Measurements from ENCODE around the gene CXCL8. TPM values are rescaled to one million over a fixed set of nuclear protein-coding genes. Genes with fewer than 3 reads are reported as not detected.

The CXCL8 gene
- total RNA-seq, 1 donor = 5.8 TPM

GRCh38 chr4:73750730-73751129, 10.4 kb downstream of the CXCL8 start:
- Histone ChIP-seq H3K27me3 (ENCODE audit: insufficient read depth, low read length) (no peaks in the 10 kb centered on the region), H3K36me3 (ENCODE audit: insufficient read depth, low read length) (no peaks in the 10 kb centered on the region), H3K4me1 (ENCODE audit: insufficient read depth, low read length) (no peaks in the 10 kb centered on the region), H3K9me3 (ENCODE audit: low read depth, low read length) (no peaks in the 10 kb centered on the region), H2AFZ (ENCODE audit: low read length) (no peak overlapping the region), H3K79me2 (ENCODE audit: insufficient read depth, low read length) (no peaks in the 10 kb centered on the region), H3K27ac (ENCODE audit: low read depth, low read length) (no peak overlapping the region), H3K4me2 (ENCODE audit: insufficient read depth, low read length) (no peak overlapping the region), H3K4me3 (ENCODE audit: insufficient read depth, low read length) (no peak overlapping the region), H4K20me1 (ENCODE audit: insufficient read depth, low read length) (no peaks in the 10 kb centered on the region)
- no peak for DNase-seq (ENCODE audit: insufficient read length, low spot score, missing footprints)
- no peak for TF ChIP-seq CTCF (IDR thresholded peaks at IDR 0.05; ENCODE audit: extremely low read depth, low read depth, low read length)

GRCh38 chr4:73751166-73751565, 10.8 kb downstream of the CXCL8 start:
- no peaks in the 10 kb centered on the region for H4K20me1 ChIP-seq (ENCODE audit: insufficient read depth, low read length)
- no peak overlapping the region for H3K27ac ChIP-seq (ENCODE audit: low read depth, low read length)
- no peaks in the 10 kb centered on the region for H3K4me1 ChIP-seq (ENCODE audit: insufficient read depth, low read length)
- no peak for TF ChIP-seq CTCF (IDR thresholded peaks at IDR 0.05; ENCODE audit: extremely low read depth, low read depth, low read length)
- no peak for DNase-seq (ENCODE audit: insufficient read length, low spot score, missing footprints)
- no peaks in the 10 kb centered on the region for H3K27me3 ChIP-seq (ENCODE audit: insufficient read depth, low read length)
- no peaks in the 10 kb centered on the region for H3K79me2 ChIP-seq (ENCODE audit: insufficient read depth, low read length)
- no peaks in the 10 kb centered on the region for H3K36me3 ChIP-seq (ENCODE audit: insufficient read depth, low read length)
- H3K4me2 ChIP-seq (ENCODE audit: insufficient read depth, low read length) = no peak overlapping the region
- H2AFZ ChIP-seq (ENCODE audit: low read length) = no peak overlapping the region
- H3K9me3 ChIP-seq (ENCODE audit: low read depth, low read length) = no peaks in the 10 kb centered on the region
- H3K4me3 ChIP-seq (ENCODE audit: insufficient read depth, low read length) = no peak overlapping the region

- Histone ChIP-seq H3K36me3 (ENCODE audit: insufficient read depth, low read length) (no peaks in the 10 kb centered on the region), H3K27ac (ENCODE audit: low read depth, low read length) (no peak overlapping the region), H3K79me2 (ENCODE audit: insufficient read depth, low read length) (no peaks in the 10 kb centered on the region), H3K9me3 (ENCODE audit: low read depth, low read length) (no peaks in the 10 kb centered on the region), H3K4me3 (ENCODE audit: insufficient read depth, low read length) (no peak overlapping the region), H3K27me3 (ENCODE audit: insufficient read depth, low read length) (no peaks in the 10 kb centered on the region), H3K4me1 (ENCODE audit: insufficient read depth, low read length) (no peaks in the 10 kb centered on the region), H2AFZ (ENCODE audit: low read length) (no peak overlapping the region), H3K4me2 (ENCODE audit: insufficient read depth, low read length) (no peak overlapping the region), H4K20me1 (ENCODE audit: insufficient read depth, low read length) (no peaks in the 10 kb centered on the region)
- no peak for DNase-seq (ENCODE audit: insufficient read length, low spot score, missing footprints)
- TF ChIP-seq CTCF (IDR thresholded peaks at IDR 0.05; ENCODE audit: extremely low read depth, low read depth, low read length) = no peak
Observed at GRCh38 chr4:73751830-73752229, 11.5 kb downstream of the CXCL8 start.

GRCh38 chr4:73752424-73752823, 12.1 kb downstream of the CXCL8 start:
- no peaks in the 10 kb centered on the region for H4K20me1 ChIP-seq (ENCODE audit: insufficient read depth, low read length)
- H3K27me3 ChIP-seq (ENCODE audit: insufficient read depth, low read length) = no peaks in the 10 kb centered on the region
- H3K4me2 ChIP-seq (ENCODE audit: insufficient read depth, low read length) = no peak overlapping the region
- H3K4me3 ChIP-seq (ENCODE audit: insufficient read depth, low read length) = no peak overlapping the region
- H3K27ac ChIP-seq (ENCODE audit: low read depth, low read length) = no peak overlapping the region
- TF ChIP-seq CTCF (IDR thresholded peaks at IDR 0.05; ENCODE audit: extremely low read depth, low read depth, low read length) = no peak
- no peak for DNase-seq (ENCODE audit: insufficient read length, low spot score, missing footprints)
- no peaks in the 10 kb centered on the region for H3K4me1 ChIP-seq (ENCODE audit: insufficient read depth, low read length)
- H2AFZ ChIP-seq (ENCODE audit: low read length) = no peak overlapping the region
- no peaks in the 10 kb centered on the region for H3K9me3 ChIP-seq (ENCODE audit: low read depth, low read length)
- no peaks in the 10 kb centered on the region for H3K79me2 ChIP-seq (ENCODE audit: insufficient read depth, low read length)
- H3K36me3 ChIP-seq (ENCODE audit: insufficient read depth, low read length) = no peaks in the 10 kb centered on the region

Data from osteoblast (primary cell).